Measurements from ENCODE around the gene BEND3.
"Not testable (repeated sequence)": the region's sequence is repeated elsewhere in the genome, so short reads cannot be mapped to it uniquely, and the experiment has no call there.

BEND3 gene

GRCh38 chr6:107120404-107120803 lies 5.1 kb upstream of the BEND3 start:
- no peak for DNase-seq

GRCh38 chr6:107118976-107119375 lies 3.7 kb upstream of the BEND3 start:
- no peak for DNase-seq

- DNase-seq: not testable (repeated sequence)
Observed at GRCh38 chr6:107118540-107118939, 3.2 kb upstream of the BEND3 start.

- no peak for DNase-seq
Observed at GRCh38 chr6:107116931-107117330, 1.6 kb upstream of the BEND3 start.

- DNase-seq: peak; percentile 62
Observed at GRCh38 chr6:107116328-107116892, 1.1 kb upstream of the BEND3 start.

- peak; percentile 50 for DNase-seq
Observed at GRCh38 chr6:107115695-107116327, 496 bp upstream of the BEND3 start.

- DNase-seq: peak; percentile 82
Observed at GRCh38 chr6:107114213-107114925, 946 bp downstream of the BEND3 start.

- DNase-seq: no peak
Observed at GRCh38 chr6:107110200-107110599, 5.1 kb downstream of the BEND3 start.

GRCh38 chr6:107108201-107108890 lies 7.0 kb downstream of the BEND3 start:
- DNase-seq: peak; percentile 5

GRCh38 chr6:107107791-107108190 lies 7.5 kb downstream of the BEND3 start:
- no peak for DNase-seq

GRCh38 chr6:107106165-107106564 lies 9.2 kb downstream of the BEND3 start:
- DNase-seq: no peak

GRCh38 chr6:107105511-107106116 lies 9.7 kb downstream of the BEND3 start:
- DNase-seq: no peak

- no peak for DNase-seq
Observed at GRCh38 chr6:107103082-107103481, 12.2 kb downstream of the BEND3 start.

- peak; percentile 6 for DNase-seq
Observed at GRCh38 chr6:107102414-107102805, 12.9 kb downstream of the BEND3 start.

GRCh38 chr6:107101686-107102413 lies 13.5 kb downstream of the BEND3 start:
- DNase-seq: peak; percentile 22

GRCh38 chr6:107101211-107101610 lies 14.1 kb downstream of the BEND3 start:
- no peak for DNase-seq

- no peak for DNase-seq
Observed at GRCh38 chr6:107098436-107099307, 16.6 kb downstream of the BEND3 start.

- DNase-seq: not testable (repeated sequence)
Observed at GRCh38 chr6:107084459-107084858, 30.9 kb downstream of the BEND3 start.

GRCh38 chr6:107083921-107084320 lies 31.4 kb downstream of the BEND3 start:
- no peak for DNase-seq

- no peak for DNase-seq
Observed at GRCh38 chr6:107083047-107083768, 32.1 kb downstream of the BEND3 start.

- DNase-seq: no peak
Observed at GRCh38 chr6:107082045-107082444, 33.3 kb downstream of the BEND3 start.
